Liver (tissue), 9 donors: Measurements from ENCODE around the gene SRSF2. TPM values are rescaled to one million over a fixed set of nuclear protein-coding genes. Genes with fewer than 3 reads are reported as not detected.

ENCODE experiments used
- DNase-seq: peaks from one replicate; pipeline ENCODE4 v3.0.0-alpha.2; 2017; ENCODE audit warnings: low spot score
- H3K27ac ChIP-seq, 2 donors: one replicate each; pipeline ENCODE4 v1.7.0; 2013; ENCODE audit warnings: inconsistent platforms in 2 of 2, low read length in 2 of 2, control low read depth in 1 of 2, low read depth in 1 of 2, mild to moderate bottlenecking in 1 of 2
- H3K27me3 ChIP-seq, 4 donors: one replicate each; pipeline versions ENCODE4 v1.6.1 to v1.7.0; 2013; ENCODE audit warnings: low read length in 3 of 4, inconsistent platforms in 1 of 4, mild to moderate bottlenecking in 1 of 4, moderate library complexity in 1 of 4; ENCODE audit not compliant: control insufficient read depth in 4 of 4, insufficient read depth in 4 of 4
- H3K36me3 ChIP-seq, 4 donors: one replicate each; pipeline versions ENCODE4 v1.6.1 to v1.7.0; 2013; ENCODE audit warnings: low read length in 3 of 4, mild to moderate bottlenecking in 3 of 4, low read depth in 1 of 4, moderate library complexity in 1 of 4; ENCODE audit not compliant: control insufficient read depth in 4 of 4, insufficient read depth in 3 of 4
- H3K4me1 ChIP-seq, 4 donors: one replicate each; pipeline versions ENCODE4 v1.6.1 to v1.7.0; 2013; ENCODE audit warnings: low read length in 3 of 4, mild to moderate bottlenecking in 3 of 4, moderate library complexity in 1 of 4; ENCODE audit not compliant: control insufficient read depth in 4 of 4, insufficient read depth in 4 of 4
- H3K4me3 ChIP-seq, 3 donors: one replicate each; pipeline versions ENCODE4 v1.6.1 to v1.7.0; 2013; ENCODE audit warnings: low read length in 3 of 3, control low read depth in 1 of 3, low read depth in 1 of 3, mild to moderate bottlenecking in 1 of 3
- H3K9ac ChIP-seq, 2 donors: one replicate each; pipeline ENCODE4 v1.7.0; 2013; ENCODE audit warnings: low read length in 2 of 2, mild to moderate bottlenecking in 2 of 2, moderate library complexity in 2 of 2, control low read depth in 1 of 2, low read depth in 1 of 2
- H3K9me3 ChIP-seq, 4 donors: one replicate each; pipeline versions ENCODE4 v1.6.1 to v1.7.0; 2013; ENCODE audit warnings: low read length in 3 of 4; ENCODE audit not compliant: control insufficient read depth in 4 of 4
- EGR1 ChIP-seq, 2 donors: IDR thresholded peaks; 2 replicates each; pipeline ENCODE4 v1.6.1; 2016 to 2018; ENCODE audit warnings: antibody characterized with exemption in 2 of 2, low read depth in 2 of 2
- FOXA1 ChIP-seq: IDR thresholded peaks from 2 replicates; pipeline ENCODE4 v1.6.1; 2016; ENCODE audit warnings: antibody characterized with exemption
- FOXA2 ChIP-seq: IDR thresholded peaks from 2 replicates; pipeline ENCODE4 v1.6.1; 2016; ENCODE audit warnings: antibody characterized with exemption
- GABPA ChIP-seq, 2 donors: IDR thresholded peaks in 1 of 2; conservative IDR thresholded peaks in 1 of 2; 2 replicates each; pipeline ENCODE4 v1.6.1; 2016; ENCODE audit warnings: antibody characterized with exemption in 2 of 2, mild to moderate bottlenecking in 1 of 2, moderate library complexity in 1 of 2
- HNF4A ChIP-seq, 2 donors: conservative IDR thresholded peaks; 2 replicates each; pipeline ENCODE4 v1.6.1; 2016; ENCODE audit warnings: antibody characterized with exemption in 2 of 2, mild to moderate bottlenecking in 2 of 2
- JUND ChIP-seq, 2 donors: IDR thresholded peaks; 2 replicates each; pipeline ENCODE4 v1.6.1; 2016; ENCODE audit warnings: antibody characterized with exemption in 2 of 2
- MAX ChIP-seq: IDR thresholded peaks from 2 replicates; pipeline ENCODE4 v1.6.1; 2016; ENCODE audit warnings: antibody characterized with exemption
- NR2F2 ChIP-seq: IDR thresholded peaks from 2 replicates; pipeline ENCODE4 v1.6.1; 2016; ENCODE audit warnings: antibody characterized with exemption
- RAD21 ChIP-seq, 2 donors: IDR thresholded peaks; 2 replicates each; pipeline ENCODE4 v1.6.1; 2016; ENCODE audit warnings: antibody characterized with exemption in 2 of 2, mild to moderate bottlenecking in 2 of 2
- RXRA ChIP-seq, 2 donors: IDR thresholded peaks; 2 replicates each; pipeline ENCODE4 v1.6.1; 2017 to 2018; ENCODE audit warnings: antibody characterized with exemption in 2 of 2, mild to moderate bottlenecking in 1 of 2
- SP1 ChIP-seq: IDR thresholded peaks from 2 replicates; pipeline ENCODE4 v1.6.1; 2018; ENCODE audit warnings: antibody characterized with exemption, mild to moderate bottlenecking
- TAF1 ChIP-seq: conservative IDR thresholded peaks from 2 replicates; pipeline ENCODE4 v1.6.1; 2016; ENCODE audit warnings: antibody characterized with exemption, mild to moderate bottlenecking
- YY1 ChIP-seq: IDR thresholded peaks from 2 replicates; pipeline ENCODE4 v1.6.1; 2016; ENCODE audit warnings: antibody characterized with exemption, mild to moderate bottlenecking
- WGBS: extraction: QIAGEN DNeasy Blood & Tissue Kit; methylation state at CpG from one replicate; pipeline ENCODE4 v1.1.7; 2013; 5-methylcytosine and 5-hydroxymethylcytosine counted together
- polyA plus RNA-seq, 2 donors: library from polyadenylated mRNA; stranded (reverse) in 1 of 2; unstranded in 1 of 2; fragments of 200-250 nt in 1 of 2; fragments of >200 nt in 1 of 2; fragmentation: Nextera tagmentation in 1 of 2; extraction: Ambion mirVana in 1 of 2; gene quantifications; one replicate each; pipeline versions ENCODE4 v1.2.1 to v1.2.3, GENCODE V29; 2013 to 2015
- total RNA-seq, 2 donors: library from RNA; depleted of rRNA; stranded (reverse); fragments of >200 nt; gene quantifications; one replicate each; pipeline ENCODE4 v1.2.3, GENCODE V29; 2014
- TF ChIP-seq, protein P1 (sequence below): IDR thresholded peaks from 2 replicates; pipeline ENCODE4 v1.6.1; 2016; ENCODE audit warnings: antibody characterized with exemption
- TF ChIP-seq, protein P2 (sequence below): IDR thresholded peaks from 2 replicates; pipeline ENCODE4 v1.6.1; 2016; ENCODE audit warnings: antibody characterized with exemption, mild to moderate bottlenecking
- TF ChIP-seq, protein P3 (sequence below): fragments of 150-350 bp; IDR thresholded peaks from 2 replicates; pipeline ENCODE4 v1.5.1; 2017; ENCODE audit warnings: improper control_type of control experiment, low read depth, low read length; ENCODE audit not compliant: missing input control
- donor health status: healthy.
- donor health status: healthy.
- donor health status: healthy.
- donor health status: healthy.
- donor health status: healthy.

Gene SRSF2
- total and polyA plus RNA-seq, 4 donors, result 66.5 to 184 (median 150) TPM

DNA sequence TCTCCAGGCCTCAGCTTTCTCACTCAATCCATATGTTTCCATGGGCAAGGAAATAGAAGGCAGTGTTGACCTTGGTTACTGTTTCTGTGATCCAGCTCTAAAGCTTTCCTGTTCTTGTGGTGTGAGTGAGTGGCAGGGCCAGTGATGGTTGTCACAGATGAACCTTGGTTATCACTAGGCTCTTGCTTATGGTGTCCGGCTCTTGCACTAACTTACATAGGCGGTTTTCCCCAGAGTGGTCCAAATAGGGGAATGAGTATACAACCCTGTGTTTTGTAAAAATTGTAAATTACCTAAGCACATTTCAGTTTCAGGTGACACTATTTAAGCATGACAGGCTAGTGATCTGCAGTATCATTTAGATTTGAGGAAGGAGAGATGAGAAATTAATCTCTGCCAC lies 7.6 kb upstream of the SRSF2 start:
- H3K27me3 ChIP-seq, result no peaks in the 10 kb centered on the region
- no peak overlapping the region for H3K27ac ChIP-seq
- H3K9me3 ChIP-seq, result no peaks in the 10 kb centered on the region
- TF ChIP-seq, protein P1, sequence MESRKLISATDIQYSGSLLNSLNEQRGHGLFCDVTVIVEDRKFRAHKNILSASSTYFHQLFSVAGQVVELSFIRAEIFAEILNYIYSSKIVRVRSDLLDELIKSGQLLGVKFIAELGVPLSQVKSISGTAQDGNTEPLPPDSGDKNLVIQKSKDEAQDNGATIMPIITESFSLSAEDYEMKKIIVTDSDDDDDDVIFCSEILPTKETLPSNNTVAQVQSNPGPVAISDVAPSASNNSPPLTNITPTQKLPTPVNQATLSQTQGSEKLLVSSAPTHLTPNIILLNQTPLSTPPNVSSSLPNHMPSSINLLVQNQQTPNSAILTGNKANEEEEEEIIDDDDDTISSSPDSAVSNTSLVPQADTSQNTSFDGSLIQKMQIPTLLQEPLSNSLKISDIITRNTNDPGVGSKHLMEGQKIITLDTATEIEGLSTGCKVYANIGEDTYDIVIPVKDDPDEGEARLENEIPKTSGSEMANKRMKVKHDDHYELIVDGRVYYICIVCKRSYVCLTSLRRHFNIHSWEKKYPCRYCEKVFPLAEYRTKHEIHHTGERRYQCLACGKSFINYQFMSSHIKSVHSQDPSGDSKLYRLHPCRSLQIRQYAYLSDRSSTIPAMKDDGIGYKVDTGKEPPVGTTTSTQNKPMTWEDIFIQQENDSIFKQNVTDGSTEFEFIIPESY, result no peak
- TF ChIP-seq MAX, result no peak
- no peak for TF ChIP-seq EGR1 (IDR thresholded peaks at IDR 0.05; ENCODE audit: low read depth in 2 of 2)
- no peak for TF ChIP-seq SP1
- no peak for TF ChIP-seq GABPA (IDR thresholded peaks at IDR 0.05 in 1 of 2, conservative IDR thresholded peaks at IDR 0.05 in 1 of 2)
- TF ChIP-seq FOXA2, result no peak
- TF ChIP-seq YY1, result no peak
- TF ChIP-seq, protein P2, sequence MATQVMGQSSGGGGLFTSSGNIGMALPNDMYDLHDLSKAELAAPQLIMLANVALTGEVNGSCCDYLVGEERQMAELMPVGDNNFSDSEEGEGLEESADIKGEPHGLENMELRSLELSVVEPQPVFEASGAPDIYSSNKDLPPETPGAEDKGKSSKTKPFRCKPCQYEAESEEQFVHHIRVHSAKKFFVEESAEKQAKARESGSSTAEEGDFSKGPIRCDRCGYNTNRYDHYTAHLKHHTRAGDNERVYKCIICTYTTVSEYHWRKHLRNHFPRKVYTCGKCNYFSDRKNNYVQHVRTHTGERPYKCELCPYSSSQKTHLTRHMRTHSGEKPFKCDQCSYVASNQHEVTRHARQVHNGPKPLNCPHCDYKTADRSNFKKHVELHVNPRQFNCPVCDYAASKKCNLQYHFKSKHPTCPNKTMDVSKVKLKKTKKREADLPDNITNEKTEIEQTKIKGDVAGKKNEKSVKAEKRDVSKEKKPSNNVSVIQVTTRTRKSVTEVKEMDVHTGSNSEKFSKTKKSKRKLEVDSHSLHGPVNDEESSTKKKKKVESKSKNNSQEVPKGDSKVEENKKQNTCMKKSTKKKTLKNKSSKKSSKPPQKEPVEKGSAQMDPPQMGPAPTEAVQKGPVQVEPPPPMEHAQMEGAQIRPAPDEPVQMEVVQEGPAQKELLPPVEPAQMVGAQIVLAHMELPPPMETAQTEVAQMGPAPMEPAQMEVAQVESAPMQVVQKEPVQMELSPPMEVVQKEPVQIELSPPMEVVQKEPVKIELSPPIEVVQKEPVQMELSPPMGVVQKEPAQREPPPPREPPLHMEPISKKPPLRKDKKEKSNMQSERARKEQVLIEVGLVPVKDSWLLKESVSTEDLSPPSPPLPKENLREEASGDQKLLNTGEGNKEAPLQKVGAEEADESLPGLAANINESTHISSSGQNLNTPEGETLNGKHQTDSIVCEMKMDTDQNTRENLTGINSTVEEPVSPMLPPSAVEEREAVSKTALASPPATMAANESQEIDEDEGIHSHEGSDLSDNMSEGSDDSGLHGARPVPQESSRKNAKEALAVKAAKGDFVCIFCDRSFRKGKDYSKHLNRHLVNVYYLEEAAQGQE, result no peak
- TF ChIP-seq, protein P3, sequence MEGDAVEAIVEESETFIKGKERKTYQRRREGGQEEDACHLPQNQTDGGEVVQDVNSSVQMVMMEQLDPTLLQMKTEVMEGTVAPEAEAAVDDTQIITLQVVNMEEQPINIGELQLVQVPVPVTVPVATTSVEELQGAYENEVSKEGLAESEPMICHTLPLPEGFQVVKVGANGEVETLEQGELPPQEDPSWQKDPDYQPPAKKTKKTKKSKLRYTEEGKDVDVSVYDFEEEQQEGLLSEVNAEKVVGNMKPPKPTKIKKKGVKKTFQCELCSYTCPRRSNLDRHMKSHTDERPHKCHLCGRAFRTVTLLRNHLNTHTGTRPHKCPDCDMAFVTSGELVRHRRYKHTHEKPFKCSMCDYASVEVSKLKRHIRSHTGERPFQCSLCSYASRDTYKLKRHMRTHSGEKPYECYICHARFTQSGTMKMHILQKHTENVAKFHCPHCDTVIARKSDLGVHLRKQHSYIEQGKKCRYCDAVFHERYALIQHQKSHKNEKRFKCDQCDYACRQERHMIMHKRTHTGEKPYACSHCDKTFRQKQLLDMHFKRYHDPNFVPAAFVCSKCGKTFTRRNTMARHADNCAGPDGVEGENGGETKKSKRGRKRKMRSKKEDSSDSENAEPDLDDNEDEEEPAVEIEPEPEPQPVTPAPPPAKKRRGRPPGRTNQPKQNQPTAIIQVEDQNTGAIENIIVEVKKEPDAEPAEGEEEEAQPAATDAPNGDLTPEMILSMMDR, result no peak
- no peak for TF ChIP-seq TAF1
- TF ChIP-seq JUND (IDR thresholded peaks at IDR 0.05), result no peak
- no peak for TF ChIP-seq RAD21 (IDR thresholded peaks at IDR 0.05)
- no peak for TF ChIP-seq RXRA (IDR thresholded peaks at IDR 0.05)
- TF ChIP-seq NR2F2, result no peak
- peaks cover 2 to 26% (median 22%) of the 10 kb centered on the region in 4 donors for H3K36me3 ChIP-seq
- WGBS, result 70% methylated on average over 2 of the region's 2 CpGs
- no peak for DNase-seq
- no peak overlapping the region for H3K4me3 ChIP-seq
- no peaks in the 10 kb centered on the region for H3K4me1 ChIP-seq
- no peak overlapping the region for H3K9ac ChIP-seq

DNA sequence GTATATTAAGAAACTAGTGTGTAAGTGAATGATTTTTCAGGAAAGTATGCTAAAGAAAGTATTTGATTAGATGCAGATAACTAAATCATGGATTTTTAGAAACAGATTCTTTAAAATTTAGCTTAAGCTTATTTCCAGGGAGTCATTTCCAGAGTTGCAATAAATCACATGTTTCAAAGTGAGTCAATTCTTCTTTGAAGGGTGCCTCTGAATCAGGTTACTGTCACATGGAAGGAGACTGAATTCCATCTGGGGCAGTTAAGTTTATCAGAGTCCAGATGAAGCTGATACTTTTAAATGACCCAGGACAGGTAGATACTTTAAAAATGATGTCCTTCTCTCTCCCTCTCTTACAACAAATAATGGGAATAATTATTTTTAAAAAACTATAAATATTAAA lies 5.8 kb upstream of the SRSF2 start:
- Histone ChIP-seq H3K9ac (no peak overlapping the region), H3K4me1 (peaks cover 0 to 13% (median 12%) of the 10 kb centered on the region in 4 donors), H3K36me3 (peaks cover 2 to 25% (median 21%) of the 10 kb centered on the region in 4 donors), H3K27ac (no peak overlapping the region), H3K9me3 (no peaks in the 10 kb centered on the region), H3K4me3 (no peak overlapping the region), H3K27me3 (no peaks in the 10 kb centered on the region)
- DNase-seq, result no peak
- TF ChIP-seq MAX, result no peak
- TF ChIP-seq, protein P1, result no peak
- no peak for TF ChIP-seq HNF4A (conservative IDR thresholded peaks at IDR 0.05)
- TF ChIP-seq TAF1, result no peak
- no peak for TF ChIP-seq EGR1 (IDR thresholded peaks at IDR 0.05; ENCODE audit: low read depth in 2 of 2)
- no peak for TF ChIP-seq FOXA1
- TF ChIP-seq, protein P3, result no peak
